Panc1 (cell line): ENCODE data around the gene FAM117B.

Source experiments
- CTCF ChIP-seq: fragments of 450-650 bp; IDR thresholded peaks from 2 replicates; pipeline ENCODE4 v1.5.1; 2017; ENCODE audit warnings: mild to moderate bottlenecking
- SIN3A ChIP-seq: IDR thresholded peaks from 2 replicates; pipeline ENCODE4 v1.6.1; 2012; ENCODE audit warnings: low read depth, mild to moderate bottlenecking, low read length, moderate library complexity, borderline replicate concordance; ENCODE audit not compliant: insufficient read depth

GRCh38 chr2:202703091-202703490, 68.3 kb downstream of the FAM117B start:
- TF ChIP-seq SIN3A (no peak), CTCF (no peak)
